GM10266 (cell line): ENCODE results near the gene CAMK1D.

ENCODE experiments used
- DNase-seq: peaks from one replicate; pipeline ENCODE4 v3.0.0; 2012; ENCODE audit errors: extremely low spot score
- TF ChIP-seq, protein P1 (sequence below): IDR thresholded peaks from 2 replicates; pipeline ENCODE4 v1.5.1; 2012; ENCODE audit warnings: mild to moderate bottlenecking, low read depth; ENCODE audit not compliant: control insufficient read depth, insufficient read depth; ENCODE audit errors: missing control alignments

The CAMK1D gene

DNA sequence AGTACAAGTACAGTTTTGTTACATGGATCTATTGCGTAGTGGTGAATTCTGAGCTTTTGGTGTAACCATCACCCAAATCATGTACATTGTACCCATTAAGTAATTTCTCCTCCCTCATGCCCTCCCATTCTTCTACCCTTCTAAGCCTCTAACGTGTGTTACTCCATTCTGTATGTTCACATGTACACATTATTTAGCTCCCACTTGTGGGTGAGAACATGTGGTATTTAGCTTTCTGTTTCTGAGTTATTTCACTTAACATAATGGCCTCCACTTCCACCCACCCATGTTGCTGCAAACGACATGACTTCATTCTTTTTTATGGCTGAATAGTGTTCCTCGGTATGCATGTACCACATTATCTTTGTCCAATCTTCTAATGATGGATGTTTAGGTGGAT lies 251.3 kb downstream of the CAMK1D start:
- no peak for DNase-seq
- TF ChIP-seq, protein P1, sequence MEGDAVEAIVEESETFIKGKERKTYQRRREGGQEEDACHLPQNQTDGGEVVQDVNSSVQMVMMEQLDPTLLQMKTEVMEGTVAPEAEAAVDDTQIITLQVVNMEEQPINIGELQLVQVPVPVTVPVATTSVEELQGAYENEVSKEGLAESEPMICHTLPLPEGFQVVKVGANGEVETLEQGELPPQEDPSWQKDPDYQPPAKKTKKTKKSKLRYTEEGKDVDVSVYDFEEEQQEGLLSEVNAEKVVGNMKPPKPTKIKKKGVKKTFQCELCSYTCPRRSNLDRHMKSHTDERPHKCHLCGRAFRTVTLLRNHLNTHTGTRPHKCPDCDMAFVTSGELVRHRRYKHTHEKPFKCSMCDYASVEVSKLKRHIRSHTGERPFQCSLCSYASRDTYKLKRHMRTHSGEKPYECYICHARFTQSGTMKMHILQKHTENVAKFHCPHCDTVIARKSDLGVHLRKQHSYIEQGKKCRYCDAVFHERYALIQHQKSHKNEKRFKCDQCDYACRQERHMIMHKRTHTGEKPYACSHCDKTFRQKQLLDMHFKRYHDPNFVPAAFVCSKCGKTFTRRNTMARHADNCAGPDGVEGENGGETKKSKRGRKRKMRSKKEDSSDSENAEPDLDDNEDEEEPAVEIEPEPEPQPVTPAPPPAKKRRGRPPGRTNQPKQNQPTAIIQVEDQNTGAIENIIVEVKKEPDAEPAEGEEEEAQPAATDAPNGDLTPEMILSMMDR: no peak

DNA sequence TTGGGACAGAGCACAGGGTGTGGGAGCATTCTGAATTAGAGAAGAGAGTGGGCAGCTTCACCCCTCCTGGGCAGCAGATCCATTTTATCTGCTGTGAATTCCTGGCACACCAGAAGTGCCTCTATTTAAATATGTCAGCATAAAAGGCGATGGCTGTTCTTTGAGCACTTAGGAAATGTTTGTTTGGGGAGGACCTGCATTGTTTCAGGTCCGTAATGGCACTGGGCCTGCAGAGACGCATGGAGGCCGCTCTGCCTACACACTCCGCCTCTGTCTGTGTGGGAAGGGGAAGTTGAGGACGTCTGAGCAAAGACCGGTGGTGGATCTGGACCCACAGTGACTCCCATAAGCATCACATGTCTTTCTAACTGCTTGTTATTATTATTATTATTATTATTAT lies 253.2 kb downstream of the CAMK1D start:
- TF ChIP-seq, protein P1: no peak
- no peak for DNase-seq

DNA sequence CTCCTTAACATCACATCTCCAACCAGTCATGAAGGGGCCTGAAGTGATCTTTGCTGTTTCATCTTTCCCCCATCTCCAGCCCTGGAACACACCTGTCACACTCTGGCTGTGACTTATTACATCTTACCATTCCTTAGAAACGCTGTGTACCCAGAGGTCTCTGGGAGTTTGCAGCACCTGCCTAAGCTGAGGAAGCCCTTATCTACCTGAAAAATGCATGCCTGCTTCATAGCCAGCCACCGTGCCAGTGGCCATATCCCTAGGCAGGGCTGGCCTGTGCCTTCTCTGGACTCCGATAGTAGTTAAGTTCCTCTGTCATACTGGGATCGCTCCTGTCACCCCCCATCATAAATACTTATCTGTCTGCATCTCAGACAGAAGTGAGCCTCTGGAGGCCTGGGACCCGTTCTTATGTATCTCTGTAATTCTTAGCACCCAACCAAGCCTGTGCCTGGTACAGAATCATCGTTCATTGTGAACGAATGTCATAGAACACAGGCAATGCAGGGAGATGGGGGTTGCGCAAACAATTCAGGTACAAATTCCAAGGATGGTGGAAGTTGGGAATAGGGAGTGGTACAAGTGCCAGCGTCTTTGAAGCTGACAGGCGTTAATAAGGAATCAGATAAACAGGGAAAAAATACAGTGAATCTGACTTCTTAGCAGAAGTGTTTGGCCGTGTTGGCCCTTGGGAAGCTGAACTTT lies 254.6 kb downstream of the CAMK1D start:
- DNase-seq: no peak

DNA sequence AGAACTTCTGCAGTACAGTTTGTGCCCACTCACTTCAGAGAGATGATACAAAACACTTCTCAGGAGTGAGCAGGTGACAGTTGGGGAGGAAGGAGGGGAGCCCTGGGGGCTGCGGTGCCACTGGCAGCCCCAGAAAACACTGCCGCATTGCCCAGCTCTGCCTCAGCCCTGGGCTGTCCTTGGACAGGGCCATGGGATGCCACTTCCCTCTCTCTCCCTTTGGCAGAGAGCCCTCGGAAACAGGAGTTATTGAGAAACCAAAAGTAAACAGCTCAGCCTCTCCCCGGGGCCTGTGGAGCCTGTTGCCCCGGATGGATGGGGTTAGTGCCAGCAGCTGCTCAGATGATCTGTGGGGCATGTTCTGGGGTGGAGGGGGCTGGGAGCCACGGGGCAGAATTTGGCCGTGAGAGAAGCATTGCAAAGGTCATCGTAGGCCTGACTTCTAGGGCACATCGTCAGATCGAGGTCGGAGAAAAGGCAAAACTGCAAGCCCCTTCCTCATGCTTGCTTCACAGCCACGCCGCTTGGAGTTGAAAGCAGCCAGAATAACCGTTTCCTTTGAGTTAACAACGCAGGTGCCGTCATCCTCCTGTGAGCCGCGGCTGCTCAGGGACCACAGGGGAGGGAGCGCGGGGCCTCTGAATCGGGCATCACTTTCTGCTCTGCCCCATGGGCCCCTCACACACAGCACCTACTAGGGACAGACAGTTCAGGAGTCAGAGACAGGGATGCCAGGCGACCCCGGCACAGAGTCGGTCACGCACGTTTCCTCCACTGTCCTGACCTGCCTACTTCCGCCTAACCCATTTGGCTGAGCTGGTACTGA lies 256.4 kb downstream of the CAMK1D start:
- peak; percentile 39 for DNase-seq
- TF ChIP-seq, protein P1: no peak

More for the DNA sequence above, 254.6 kb downstream of the CAMK1D start:
- TF ChIP-seq, protein P1: no peak

DNA sequence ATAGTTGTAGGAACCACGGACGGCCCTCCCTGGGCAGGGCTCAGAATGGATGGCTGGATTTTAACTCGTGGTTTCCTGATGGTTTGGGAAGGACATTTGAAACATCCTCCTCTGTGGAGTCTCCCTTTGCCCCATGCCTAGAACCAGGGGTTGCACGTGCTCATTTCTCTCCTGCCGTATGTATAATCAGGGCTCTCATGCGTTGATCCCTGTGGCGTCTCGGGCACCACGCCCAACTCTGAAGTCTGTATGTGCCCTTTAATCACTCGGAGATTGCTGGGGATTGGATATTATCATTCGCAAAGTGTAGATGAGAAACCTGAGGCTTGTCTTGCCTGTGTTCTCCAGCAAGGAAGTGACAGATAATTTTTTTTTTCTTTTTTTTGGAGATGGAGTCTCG lies 257.1 kb downstream of the CAMK1D start:
- DNase-seq: no peak
- TF ChIP-seq, protein P1: no peak

DNA sequence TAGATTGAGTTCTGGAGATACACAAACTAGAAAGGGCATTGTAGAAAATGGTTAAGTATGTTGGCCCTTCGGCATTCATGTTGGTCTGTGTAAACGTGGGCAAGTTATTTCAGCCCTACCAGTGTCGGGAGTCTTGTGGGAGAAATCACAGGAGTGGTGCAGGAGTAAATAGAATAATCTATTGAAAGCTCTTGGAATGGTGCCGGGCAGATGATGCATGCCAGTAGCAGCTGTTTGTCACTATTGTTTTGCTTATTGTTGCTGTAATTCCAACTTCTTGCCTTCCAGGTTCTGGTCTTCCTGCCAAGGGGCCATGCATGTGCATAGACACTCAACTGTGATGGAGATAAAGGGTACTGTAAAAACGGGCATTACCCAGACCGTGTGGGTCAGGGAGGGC lies 259.4 kb downstream of the CAMK1D start:
- no peak for DNase-seq
- TF ChIP-seq, protein P1: no peak

DNA sequence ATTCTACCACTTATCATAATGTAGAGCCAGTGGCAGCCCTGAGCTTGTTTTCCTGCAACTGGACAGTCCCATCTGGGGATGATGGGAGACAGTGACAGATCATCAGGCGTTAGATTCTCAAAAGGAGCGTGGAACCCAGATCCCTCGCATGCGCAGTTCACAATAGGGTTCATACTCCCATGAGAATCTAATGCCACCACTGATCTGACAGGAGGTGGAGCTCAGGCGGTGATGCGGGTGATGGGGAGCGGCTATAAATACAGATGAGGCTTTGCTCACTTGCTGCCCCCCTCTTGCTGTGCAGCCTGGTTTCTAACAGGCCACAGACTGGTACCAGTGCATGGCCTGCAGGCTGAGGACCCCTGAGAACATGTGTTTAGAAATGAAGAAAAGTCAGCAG lies 260.1 kb downstream of the CAMK1D start:
- DNase-seq: no peak
- TF ChIP-seq, protein P1: no peak
